Thoracic aorta (tissue), 2 donors: Measurements from ENCODE around the gene CD47. TPM values are rescaled to one million over a fixed set of nuclear protein-coding genes. Genes with fewer than 3 reads are reported as not detected.

Experiments used
- ATAC-seq: fragments of 150-250 bp; one replicate; pipeline ENCODE4 v1.8.0; 2017; ENCODE audit warnings: low read depth; ENCODE audit not compliant: insufficient number of reproducible peaks, low FRiP score
- DNase-seq: peaks from one replicate; pipeline ENCODE4 v3.0.0-alpha.2; 2020; ENCODE audit warnings: low spot score
- H3K27ac ChIP-seq, 2 donors: fragments of 200-600 bp; sonication (generic); 1 replicate in 1 of 2; 2 replicates in 1 of 2; pipeline ENCODE4 v1.5.1; 2016; ENCODE audit warnings: mild to moderate bottlenecking in 2 of 2, moderate library complexity in 2 of 2
- H3K27me3 ChIP-seq: fragments of 200-600 bp; sonication (generic); replicated peaks from 2 replicates; pipeline ENCODE4 v1.6.0; 2016; ENCODE audit warnings: mild to moderate bottlenecking; ENCODE audit not compliant: insufficient read depth
- H3K36me3 ChIP-seq: fragments of 200-600 bp; sonication (generic); one replicate; pipeline ENCODE4 v1.5.1; 2016
- H3K4me1 ChIP-seq, 2 donors: fragments of 200-600 bp; sonication (generic); 1 replicate in 1 of 2; 2 replicates in 1 of 2; pipeline versions ENCODE4 v1.5.1 to v1.6.0; 2016; ENCODE audit warnings: low read depth in 2 of 2, mild to moderate bottlenecking in 1 of 2; ENCODE audit not compliant: control insufficient read depth in 1 of 2
- H3K4me3 ChIP-seq: fragments of 200-600 bp; sonication (generic); 2 replicates; pipeline ENCODE4 v1.5.1; 2016; ENCODE audit warnings: mild to moderate bottlenecking
- H3K9me3 ChIP-seq: fragments of 200-600 bp; sonication (generic); 2 replicates; pipeline ENCODE4 v1.5.1; 2016
- CTCF ChIP-seq: fragments of 200-600 bp; sonication (generic); IDR thresholded peaks from one replicate; pipeline ENCODE4 v1.5.1; 2019; ENCODE audit warnings: antibody characterized with exemption
- total RNA-seq, 2 donors: library from RNA; depleted of rRNA; stranded (reverse); fragments of >200 nt; gene quantifications; one replicate each; pipeline versions ENCODE4 v1.1.0 to v1.2.3, GENCODE V29; 2016

Gene CD47
- total RNA-seq, 2 donors from 2014 or later, result 70.1 to 80.4 TPM

- Histone ChIP-seq H3K36me3 (no peaks in the 10 kb centered on the region), H3K4me3 (no peak overlapping the region), H3K9me3 (no peaks in the 10 kb centered on the region), H3K4me1 (no peaks in the 10 kb centered on the region), H3K27me3 (no peaks in the 10 kb centered on the region), H3K27ac (no peak overlapping the region)
- DNase-seq (no peak), ATAC-seq (no peak)
- no peak for TF ChIP-seq CTCF
Observed at GRCh38 chr3:108099679-108100428, 9.0 kb upstream of the CD47 start.

GRCh38 chr3:108099244-108099643 is 8.4 kb upstream of the CD47 start:
- H3K4me3 ChIP-seq, result no peak overlapping the region
- H3K27ac ChIP-seq, result no peak overlapping the region
- H3K9me3 ChIP-seq, result no peaks in the 10 kb centered on the region
- no peaks in the 10 kb centered on the region for H3K27me3 ChIP-seq
- TF ChIP-seq CTCF, result no peak
- no peaks in the 10 kb centered on the region for H3K36me3 ChIP-seq
- H3K4me1 ChIP-seq, result no peaks in the 10 kb centered on the region
- ATAC-seq (no peak), DNase-seq (no peak)

GRCh38 chr3:108098003-108098370 is 7.2 kb upstream of the CD47 start:
- Histone ChIP-seq H3K9me3 (no peaks in the 10 kb centered on the region), H3K4me1 (no peaks in the 10 kb centered on the region), H3K36me3 (no peaks in the 10 kb centered on the region), H3K27ac (no peak overlapping the region), H3K27me3 (no peaks in the 10 kb centered on the region), H3K4me3 (no peak overlapping the region)
- DNase-seq (no peak), ATAC-seq (no peak)
- TF ChIP-seq CTCF, result no peak

GRCh38 chr3:108097322-108098002 is 6.6 kb upstream of the CD47 start:
- Histone ChIP-seq H3K4me3 (no peak overlapping the region), H3K27ac (no peak overlapping the region), H3K4me1 (no peaks in the 10 kb centered on the region), H3K27me3 (no peaks in the 10 kb centered on the region), H3K36me3 (no peaks in the 10 kb centered on the region), H3K9me3 (no peaks in the 10 kb centered on the region)
- DNase-seq (no peak), ATAC-seq (no peak)
- no peak for TF ChIP-seq CTCF

GRCh38 chr3:108096532-108097321 is 5.9 kb upstream of the CD47 start:
- no peak for TF ChIP-seq CTCF
- ATAC-seq (no peak), DNase-seq (no peak)
- Histone ChIP-seq H3K4me1 (peaks cover 0 to under 1% of the 10 kb centered on the region in 2 donors), H3K9me3 (no peaks in the 10 kb centered on the region), H3K4me3 (no peak overlapping the region), H3K36me3 (no peaks in the 10 kb centered on the region), H3K27ac (no peak overlapping the region), H3K27me3 (no peaks in the 10 kb centered on the region)
